HK-2 (cell line): ENCODE measurements around the gene NUDT8.
"Not testable (repeated sequence)": the region's sequence is repeated elsewhere in the genome, so short reads cannot be mapped to it uniquely, and the experiment has no call there.

Experiments
- DNase-seq: peaks from one replicate; pipeline ENCODE4 v3.0.0-alpha.2; 2018; ENCODE audit not compliant: unreplicated experiment

Gene NUDT8

DNA sequence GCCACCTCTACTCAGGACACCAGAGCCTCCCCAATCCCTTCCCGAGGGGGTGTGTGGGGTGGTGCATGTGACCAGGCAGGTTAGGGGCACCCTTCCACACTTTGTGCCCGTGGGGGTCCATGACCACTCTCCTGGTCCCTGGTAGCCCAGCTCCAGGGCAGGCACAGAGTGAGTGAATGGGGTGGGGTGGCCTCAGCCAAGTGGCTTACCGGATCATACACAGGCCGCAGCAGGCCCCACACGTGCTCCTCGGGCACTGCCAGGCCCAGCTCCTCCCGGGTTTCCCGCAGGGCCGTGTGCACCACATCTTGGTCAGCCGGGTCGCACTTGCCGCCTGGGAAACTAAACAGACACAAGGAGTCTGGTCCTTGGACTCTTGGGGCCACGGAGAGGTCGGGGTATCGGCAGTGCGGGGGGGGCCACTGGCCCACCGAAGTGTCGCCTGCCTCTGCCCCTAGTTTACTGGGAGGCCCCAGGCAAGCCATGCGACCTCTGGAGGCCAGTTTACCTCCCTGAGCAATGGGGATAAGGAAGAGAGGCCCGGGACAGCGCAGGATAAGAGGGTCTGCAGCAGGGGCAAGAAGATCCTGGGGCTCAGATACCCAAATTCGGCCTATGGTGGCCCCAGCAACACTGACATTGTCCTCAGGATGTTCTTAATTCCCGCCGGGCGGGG is 889 bp downstream of the NUDT8 start:
- DNase-seq = peak; percentile 33

DNA sequence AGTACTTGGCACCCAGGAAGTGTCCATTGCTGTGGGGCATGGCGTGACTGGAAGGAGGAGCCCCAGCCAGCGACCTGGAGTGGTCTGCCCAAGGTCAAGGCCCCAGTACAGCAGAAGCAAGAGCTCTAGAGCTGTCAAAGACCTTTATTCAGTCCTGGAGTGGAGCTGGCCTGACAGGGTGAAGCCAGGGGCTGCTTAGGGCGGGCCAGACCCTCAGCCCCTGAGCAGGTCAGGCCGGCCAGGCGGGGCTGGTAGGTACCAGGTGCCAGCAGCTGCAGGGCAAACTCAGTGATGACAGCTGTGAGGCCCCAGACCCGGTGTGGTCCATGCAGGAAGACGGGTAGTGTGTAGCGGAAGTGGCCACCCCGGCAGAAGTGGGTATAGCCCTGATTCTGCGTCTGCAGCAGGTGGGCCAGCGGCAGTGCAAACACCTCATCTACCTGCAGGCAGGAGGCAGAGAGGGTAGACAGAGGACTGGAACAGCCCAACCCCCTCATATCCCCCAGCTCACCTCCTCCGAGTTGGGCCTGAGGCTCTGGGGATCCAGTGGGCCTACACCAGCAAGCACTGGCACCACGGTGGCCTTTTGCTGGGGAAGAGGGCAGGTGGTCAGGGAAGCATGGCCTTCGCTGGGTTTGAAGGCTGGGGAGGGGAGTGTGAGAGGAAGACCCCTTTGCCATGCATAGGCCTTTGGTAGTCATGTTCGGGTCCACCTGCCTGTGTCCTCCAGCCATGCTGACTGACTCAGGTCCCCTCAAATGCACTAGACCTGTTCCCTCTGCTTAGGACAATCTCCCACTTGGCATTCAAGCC is 1.7 kb downstream of the NUDT8 start:
- DNase-seq = no peak

- DNase-seq = no peak
These were observed 2.3 kb downstream of the NUDT8 start for GRCh38 chr11:67627441-67627811.

GRCh38 chr11:67626970-67627369 is 2.8 kb downstream of the NUDT8 start:
- DNase-seq = no peak

- not testable (repeated sequence) for DNase-seq
These were observed 3.5 kb downstream of the NUDT8 start for GRCh38 chr11:67626131-67626833.

- DNase-seq = not testable (repeated sequence)
These were observed 5.9 kb downstream of the NUDT8 start for GRCh38 chr11:67623795-67624194.

DNA sequence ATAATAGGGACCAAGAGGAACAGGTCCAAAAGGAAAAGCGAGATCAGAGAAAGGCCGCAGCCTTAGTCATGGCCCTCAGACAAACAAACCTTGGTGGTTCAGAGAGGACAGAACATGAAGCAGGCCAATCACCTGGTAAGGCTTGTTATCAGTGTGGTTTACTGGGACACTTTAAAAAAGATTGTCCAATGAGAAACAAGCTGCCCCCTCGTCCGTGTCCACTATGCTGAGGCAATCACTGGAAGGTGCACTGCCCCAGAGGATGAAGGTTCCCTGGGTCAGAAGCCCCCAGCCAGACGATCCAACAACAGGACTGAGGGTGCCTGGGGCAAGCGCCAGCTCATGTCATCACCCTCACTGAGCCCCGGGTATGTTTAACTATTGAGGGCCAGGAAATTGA is 6.8 kb downstream of the NUDT8 start:
- DNase-seq = not testable (repeated sequence)

GRCh38 chr11:67621928-67622327 is 7.8 kb downstream of the NUDT8 start:
- DNase-seq = not testable (repeated sequence)

- not testable (repeated sequence) for DNase-seq
These were observed 9.1 kb downstream of the NUDT8 start for GRCh38 chr11:67620621-67621020.

DNA sequence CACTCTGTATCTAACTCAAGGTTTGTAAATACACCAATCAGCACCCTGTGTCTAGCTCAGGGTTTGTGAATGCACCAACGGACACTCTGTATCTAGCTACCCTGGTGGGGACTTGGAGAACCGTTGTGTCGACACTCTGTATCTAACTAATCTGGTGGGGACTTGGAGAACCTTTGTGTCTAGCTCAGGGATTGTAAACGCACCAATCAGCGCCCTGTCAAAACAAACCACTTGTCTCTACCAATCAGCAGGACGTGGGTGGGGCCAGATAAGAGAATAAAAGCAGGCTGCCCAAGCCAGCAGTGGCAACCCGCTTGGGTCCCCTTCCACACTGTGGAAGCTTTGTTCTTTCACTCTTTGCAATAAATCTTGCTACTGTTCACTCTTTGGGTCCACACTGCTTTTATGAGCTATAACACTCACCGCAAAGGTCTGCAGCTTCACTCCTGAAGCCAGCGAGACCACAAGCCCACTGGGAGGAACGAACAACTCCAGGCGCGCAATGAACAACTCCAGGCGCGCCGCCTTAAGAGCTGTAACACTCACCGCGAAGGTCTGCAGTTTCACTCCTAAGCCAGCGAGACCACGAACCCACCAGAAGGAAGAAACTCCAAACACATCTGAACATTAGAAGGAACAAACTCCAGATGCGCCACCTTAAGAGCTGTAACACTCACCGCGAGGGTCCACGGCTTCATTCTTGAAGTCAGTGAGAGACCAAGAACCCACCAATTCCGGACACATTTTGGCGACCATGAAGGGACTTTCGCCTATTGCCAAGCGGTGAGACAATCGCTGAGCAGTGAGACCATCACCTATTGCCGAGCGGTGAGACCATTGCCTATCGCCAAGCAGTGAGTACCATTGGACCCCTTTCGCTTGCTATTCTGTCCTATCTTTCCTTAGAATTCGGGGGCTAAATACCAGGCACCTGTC is 9.8 kb downstream of the NUDT8 start:
- not testable (repeated sequence) for DNase-seq

GRCh38 chr11:67618901-67619659 is 10.7 kb downstream of the NUDT8 start:
- not testable (repeated sequence) for DNase-seq

GRCh38 chr11:67617243-67617953 is 12.3 kb downstream of the NUDT8 start:
- no peak for DNase-seq

- no peak for DNase-seq
These were observed 13.1 kb downstream of the NUDT8 start for GRCh38 chr11:67616431-67617242.

GRCh38 chr11:67615728-67616430 is 13.9 kb downstream of the NUDT8 start:
- DNase-seq = no peak

- DNase-seq = peak; percentile 41
These were observed 14.7 kb downstream of the NUDT8 start for GRCh38 chr11:67614730-67615714.

GRCh38 chr11:67613960-67614715 is 15.6 kb downstream of the NUDT8 start:
- DNase-seq = no peak
